PC-3 (cell line): ENCODE results near the gene ARHGAP31. TPM values are rescaled to one million over a fixed set of nuclear protein-coding genes. Genes with fewer than 3 reads are reported as not detected.
A peak's percentile ranks its signal among the peaks of the same experiment; 100 is the strongest.

ENCODE experiments used
- ATAC-seq: fragments of 200-7000 bp; cut with Tn5 transposase; 2 replicates; pipeline ENCODE4 v1.9.1; 2020; ENCODE audit warnings: mild to moderate bottlenecking, moderate library complexity
- BruUV-seq: library from RNA; stranded (reverse); fragments of 400-500 nt; replicated peaks from 2 replicates; lab custom pipeline; 2021; lab: Mats Ljungman, UMichigan
- CTCF ChIA-PET: fragments of 300-600 bp; sonication (Branson Sonifier 250); formaldehyde crosslinking; loops from one replicate; lab custom pipeline; 2022; ENCODE audit warnings: antibody characterized with exemption; lab: Charles Lee
- POLR2A ChIA-PET: fragments of 300-600 bp; sonication (Branson Sonifier 250); formaldehyde crosslinking; loops from one replicate; lab custom pipeline; 2022; ENCODE audit warnings: antibody characterized with exemption; ENCODE audit not compliant: unreplicated experiment; lab: Charles Lee
- DNase-seq: peaks from one replicate; pipeline ENCODE4 v3.0.0-alpha.2; 2015
- H2AFZ ChIP-seq: fragments of 300-600 bp; sonication (generic); 2 replicates; pipeline ENCODE4 v1.6.0; 2016; ENCODE audit warnings: antibody characterized with exemption, low read length
- H3F3A ChIP-seq: fragments of 300-600 bp; sonication (generic); one replicate; pipeline ENCODE4 v1.6.0; 2017; ENCODE audit warnings: antibody characterized with exemption, low read length, control low read depth, mild to moderate bottlenecking; ENCODE audit not compliant: unreplicated experiment
- H3K27ac ChIP-seq: fragments of 300-600 bp; sonication (generic); 2 replicates; pipeline ENCODE4 v1.5.1; 2016; ENCODE audit warnings: mild to moderate bottlenecking, low read length
- H3K27me3 ChIP-seq: fragments of 300-600 bp; sonication (generic); 2 replicates; pipeline ENCODE4 v1.6.1; 2016; ENCODE audit warnings: low read length, mixed read lengths
- H3K36me3 ChIP-seq: fragments of 300-600 bp; sonication (generic); 2 replicates; pipeline ENCODE4 v1.6.1; 2016; ENCODE audit warnings: low read depth, mixed run types, low read length, mixed read lengths
- H3K4me1 ChIP-seq: fragments of 300-600 bp; sonication (generic); 2 replicates; pipeline ENCODE4 v1.5.1; 2016; ENCODE audit warnings: low read length; ENCODE audit not compliant: insufficient read depth
- H3K4me2 ChIP-seq: fragments of 300-600 bp; sonication (generic); 2 replicates; pipeline ENCODE4 v1.6.0; 2016; ENCODE audit warnings: low read length
- H3K4me3 ChIP-seq: fragments of 300-600 bp; sonication (generic); 2 replicates; pipeline ENCODE4 v1.5.1; 2016; ENCODE audit warnings: mild to moderate bottlenecking, low read length, mixed read lengths
- H3K79me2 ChIP-seq: fragments of 300-600 bp; sonication (generic); 2 replicates; pipeline ENCODE4 v1.6.1; 2017; ENCODE audit warnings: low read length, mixed read lengths
- H3K9ac ChIP-seq: fragments of 300-600 bp; sonication (generic); 2 replicates; pipeline ENCODE4 v1.6.0; 2016; ENCODE audit warnings: mild to moderate bottlenecking, low read length
- H3K9me2 ChIP-seq: fragments of 300-600 bp; sonication (generic); replicated peaks from 2 replicates; pipeline ENCODE4 v1.6.1; 2016; ENCODE audit warnings: mixed run types, low read length, mixed read lengths
- H3K9me3 ChIP-seq: fragments of 300-600 bp; sonication (generic); 2 replicates; pipeline ENCODE4 v1.6.1; 2016; ENCODE audit warnings: low read length, mixed read lengths
- H4K20me1 ChIP-seq: fragments of 300-600 bp; sonication (generic); 2 replicates; pipeline ENCODE4 v1.6.1; 2016; ENCODE audit warnings: low read length, mixed read lengths
- EZH2 ChIP-seq: fragments of 300-600 bp; sonication (generic); IDR thresholded peaks from one replicate; pipeline ENCODE4 v1.6.1; 2017; ENCODE audit warnings: antibody characterized with exemption, mild to moderate bottlenecking, low read length; ENCODE audit not compliant: unreplicated experiment
- EZH2phosphoT487 ChIP-seq: fragments of 300-600 bp; sonication (generic); IDR thresholded peaks from 2 replicates; pipeline ENCODE4 v1.6.1; 2018; ENCODE audit warnings: mild to moderate bottlenecking, antibody characterized with exemption, low read length, borderline replicate concordance
- intact Hi-C: fragments of 100-400 bp; cut with micrococcal nuclease; formaldehyde crosslinking; loops from 2 replicates; pipeline ENCODE4 v1.9.0; 2023
- total RNA-seq: library from RNA; depleted of rRNA; stranded (reverse); fragments of >200 nt; gene quantifications from 2 replicates; pipeline ENCODE4 v1.2.3, GENCODE V29; 2014
- TF ChIP-seq, protein P1 (sequence below): fragments of 300-600 bp; sonication (generic); conservative IDR thresholded peaks from 2 replicates; pipeline ENCODE4 v1.5.1; 2017; ENCODE audit warnings: antibody characterized with exemption, low read depth, mild to moderate bottlenecking, low read length

The ARHGAP31 gene
- total RNA-seq, 1 experiment from 2014 or later = 7.8 TPM

- ATAC-seq = no peak
- no peaks in the 10 kb centered on the region for H3K9me2 ChIP-seq
- TF ChIP-seq EZH2 (no peak), EZH2phosphoT487 (no peak)
- TF ChIP-seq, protein P1, sequence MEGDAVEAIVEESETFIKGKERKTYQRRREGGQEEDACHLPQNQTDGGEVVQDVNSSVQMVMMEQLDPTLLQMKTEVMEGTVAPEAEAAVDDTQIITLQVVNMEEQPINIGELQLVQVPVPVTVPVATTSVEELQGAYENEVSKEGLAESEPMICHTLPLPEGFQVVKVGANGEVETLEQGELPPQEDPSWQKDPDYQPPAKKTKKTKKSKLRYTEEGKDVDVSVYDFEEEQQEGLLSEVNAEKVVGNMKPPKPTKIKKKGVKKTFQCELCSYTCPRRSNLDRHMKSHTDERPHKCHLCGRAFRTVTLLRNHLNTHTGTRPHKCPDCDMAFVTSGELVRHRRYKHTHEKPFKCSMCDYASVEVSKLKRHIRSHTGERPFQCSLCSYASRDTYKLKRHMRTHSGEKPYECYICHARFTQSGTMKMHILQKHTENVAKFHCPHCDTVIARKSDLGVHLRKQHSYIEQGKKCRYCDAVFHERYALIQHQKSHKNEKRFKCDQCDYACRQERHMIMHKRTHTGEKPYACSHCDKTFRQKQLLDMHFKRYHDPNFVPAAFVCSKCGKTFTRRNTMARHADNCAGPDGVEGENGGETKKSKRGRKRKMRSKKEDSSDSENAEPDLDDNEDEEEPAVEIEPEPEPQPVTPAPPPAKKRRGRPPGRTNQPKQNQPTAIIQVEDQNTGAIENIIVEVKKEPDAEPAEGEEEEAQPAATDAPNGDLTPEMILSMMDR = no peak
- no peak overlapping the region for H3K4me2 ChIP-seq
- H3K4me1 ChIP-seq = no peaks in the 10 kb centered on the region
- H3K79me2 ChIP-seq = no peaks in the 10 kb centered on the region
- H3K9me3 ChIP-seq = no peaks in the 10 kb centered on the region
- no peaks in the 10 kb centered on the region; the same call in 1 of the 2 replicates for H3K36me3 ChIP-seq
- H3K4me3 ChIP-seq = no peak overlapping the region
- POLR2A ChIA-PET = interaction anchor here (0.6 kb wide), 1 partner anchor 45 kb away, joined by 6 read pairs; no protein-coding TSS in a partner anchor
- no peaks in the 10 kb centered on the region for H3F3A ChIP-seq
- BruUV-seq = no TSS peak
- CTCF ChIA-PET = no interaction called here
- no peak overlapping the region for H2AFZ ChIP-seq
- DNase-seq = no peak
- H3K27ac ChIP-seq = no peak overlapping the region
- no peaks in the 10 kb centered on the region for H3K27me3 ChIP-seq
- no peak overlapping the region for H3K9ac ChIP-seq
- H4K20me1 ChIP-seq = no peaks in the 10 kb centered on the region
- intact Hi-C loops = no loop called here
These were observed 88.0 kb downstream of the ARHGAP31 start for GRCh38 chr3:119382134-119382533.

- H3K4me1 ChIP-seq = no peaks in the 10 kb centered on the region
- H3K27me3 ChIP-seq = no peaks in the 10 kb centered on the region
- H3K4me2 ChIP-seq = no peak overlapping the region
- TF ChIP-seq, protein P1 = peak; percentile 26; the same call in 1 of the 2 replicates
- TF ChIP-seq EZH2phosphoT487 = no peak
- no peak for TF ChIP-seq EZH2
- no peak overlapping the region for H3K4me3 ChIP-seq
- no TSS peak for BruUV-seq
- H4K20me1 ChIP-seq = no peaks in the 10 kb centered on the region
- ChIA-PET CTCF (no interaction called here), POLR2A (no interaction called here)
- no peak overlapping the region for H3K9ac ChIP-seq
- H2AFZ ChIP-seq = no peak overlapping the region
- no peaks in the 10 kb centered on the region; the same call in 1 of the 2 replicates for H3K36me3 ChIP-seq
- H3K27ac ChIP-seq = no peak overlapping the region
- no peaks in the 10 kb centered on the region for H3K9me3 ChIP-seq
- intact Hi-C loops = no loop called here
- no peaks in the 10 kb centered on the region for H3K9me2 ChIP-seq
- H3F3A ChIP-seq = no peaks in the 10 kb centered on the region
- no peak for DNase-seq
- H3K79me2 ChIP-seq = no peaks in the 10 kb centered on the region
- no peak for ATAC-seq
These were observed 94.4 kb downstream of the ARHGAP31 start for GRCh38 chr3:119388577-119388976.

DNA sequence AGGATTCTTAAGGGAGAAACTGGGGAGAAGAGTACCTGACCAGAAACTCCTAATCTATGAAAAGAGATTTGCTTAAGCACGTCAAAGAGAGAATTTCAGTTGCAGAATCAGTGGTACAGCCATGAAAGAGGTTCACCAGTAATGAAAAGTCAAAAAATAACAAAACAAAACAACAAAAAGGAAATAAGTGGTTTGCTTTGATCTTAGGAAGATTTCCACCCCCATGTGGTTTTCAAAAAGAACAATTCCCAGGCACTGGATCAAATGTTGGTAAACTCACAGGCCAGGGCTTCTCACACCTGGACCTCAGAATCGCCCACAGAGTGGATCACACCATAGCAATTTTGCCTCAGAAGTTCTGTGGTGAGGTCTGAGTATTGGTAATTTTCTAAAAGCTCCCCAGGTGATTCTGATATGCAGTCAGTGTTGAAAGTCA is 101.8 kb downstream of the ARHGAP31 start:
- Histone ChIP-seq H3K27ac (no peak overlapping the region), H3K36me3 (no peaks in the 10 kb centered on the region), H3K4me1 (no peaks in the 10 kb centered on the region), H3K9me2 (no peaks in the 10 kb centered on the region), H3K9me3 (no peaks in the 10 kb centered on the region), H3F3A (no peaks in the 10 kb centered on the region), H3K79me2 (no peaks in the 10 kb centered on the region), H3K4me3 (no peak overlapping the region), H3K4me2 (no peak overlapping the region), H3K27me3 (no peaks in the 10 kb centered on the region), H2AFZ (no peak overlapping the region), H4K20me1 (no peaks in the 10 kb centered on the region), H3K9ac (no peak overlapping the region)
- DNase-seq (no peak), ATAC-seq (no peak)
- TF ChIP-seq, protein P1 = no peak
- no peak for TF ChIP-seq EZH2
- no peak for TF ChIP-seq EZH2phosphoT487
- CTCF ChIA-PET = no interaction called here
- POLR2A ChIA-PET = no interaction called here
- no TSS peak for BruUV-seq
- intact Hi-C loops = no loop called here
